ENCODE measurements around the gene VSTM2B. TPM values are rescaled to one million over a fixed set of nuclear protein-coding genes. Genes with fewer than 3 reads are reported as not detected.

The VSTM2B gene
- total RNA-seq, 1 experiment from 2014 or later = not detected

DNA sequence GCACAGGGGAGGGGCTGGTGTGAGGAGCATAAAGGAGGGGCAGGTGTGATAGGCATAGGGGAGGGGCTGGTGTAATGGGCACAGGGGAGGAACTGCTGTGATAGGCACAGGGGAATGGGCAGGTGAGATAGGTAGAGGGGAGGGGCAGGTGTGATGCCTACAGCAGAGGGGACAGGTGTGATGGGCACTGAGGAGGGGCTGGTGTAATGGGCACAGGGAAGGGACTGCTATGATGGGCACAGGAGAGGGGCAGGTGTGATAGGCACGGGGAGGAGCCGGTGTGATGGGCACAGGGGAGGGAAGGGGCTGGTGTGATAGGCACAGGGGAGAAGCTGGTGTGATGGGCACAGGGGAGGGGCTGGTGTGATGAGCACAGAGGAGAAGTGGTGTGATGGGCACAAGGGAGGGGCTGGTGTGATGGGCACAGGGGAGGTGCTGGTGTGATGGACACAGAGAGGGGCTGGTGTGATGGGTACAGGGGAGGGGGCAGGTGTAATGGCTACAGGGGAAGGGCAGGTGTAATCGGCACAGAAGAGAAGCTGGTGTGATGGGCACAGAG lies 40.8 kb downstream of the VSTM2B start:
- no peaks in the 10 kb centered on the region for H3K27me3 ChIP-seq (replicated peaks; ENCODE audit: control insufficient read depth, insufficient read depth, low read length)

GRCh38 chr19:29567366-29567915 lies 41.6 kb downstream of the VSTM2B start:
- Mint-ChIP-seq H3K4me1 (ENCODE audit: low read depth, unreplicated experiment) (no peaks in the 10 kb centered on the region), H3K4me3 (ENCODE audit: unreplicated experiment) (no peak overlapping the region), H3K9me3 (ENCODE audit: unreplicated experiment) (no peaks in the 10 kb centered on the region), H3K27me3 (ENCODE audit: insufficient read depth, unreplicated experiment) (peaks cover 2% of the 10 kb centered on the region), H3K27ac (ENCODE audit: unreplicated experiment) (no peak overlapping the region), H3K36me3 (ENCODE audit: insufficient read depth, unreplicated experiment) (no peaks in the 10 kb centered on the region)
- H3K9me3 ChIP-seq = no peaks in the 10 kb centered on the region
- intact Hi-C loops (cut with micrococcal nuclease; ENCODE audit: unreplicated experiment) = no loop called here
- ChIA-PET CTCF (no interaction called here), POLR2A (no interaction called here)
- H3K27me3 ChIP-seq (replicated peaks; ENCODE audit: control insufficient read depth, insufficient read depth, low read length) = no peaks in the 10 kb centered on the region
- BruUV-seq (replicated peaks) = no TSS peak
- H3K4me3 ChIP-seq (ENCODE audit: low read depth, low read length) = no peak overlapping the region
- no peaks in the 10 kb centered on the region for H3K36me3 ChIP-seq (ENCODE audit: control insufficient read depth, insufficient read depth, low read length)
- no peaks in the 10 kb centered on the region for H3K4me1 ChIP-seq
- DNase-seq = no peak
- TF ChIP-seq, protein P1, sequence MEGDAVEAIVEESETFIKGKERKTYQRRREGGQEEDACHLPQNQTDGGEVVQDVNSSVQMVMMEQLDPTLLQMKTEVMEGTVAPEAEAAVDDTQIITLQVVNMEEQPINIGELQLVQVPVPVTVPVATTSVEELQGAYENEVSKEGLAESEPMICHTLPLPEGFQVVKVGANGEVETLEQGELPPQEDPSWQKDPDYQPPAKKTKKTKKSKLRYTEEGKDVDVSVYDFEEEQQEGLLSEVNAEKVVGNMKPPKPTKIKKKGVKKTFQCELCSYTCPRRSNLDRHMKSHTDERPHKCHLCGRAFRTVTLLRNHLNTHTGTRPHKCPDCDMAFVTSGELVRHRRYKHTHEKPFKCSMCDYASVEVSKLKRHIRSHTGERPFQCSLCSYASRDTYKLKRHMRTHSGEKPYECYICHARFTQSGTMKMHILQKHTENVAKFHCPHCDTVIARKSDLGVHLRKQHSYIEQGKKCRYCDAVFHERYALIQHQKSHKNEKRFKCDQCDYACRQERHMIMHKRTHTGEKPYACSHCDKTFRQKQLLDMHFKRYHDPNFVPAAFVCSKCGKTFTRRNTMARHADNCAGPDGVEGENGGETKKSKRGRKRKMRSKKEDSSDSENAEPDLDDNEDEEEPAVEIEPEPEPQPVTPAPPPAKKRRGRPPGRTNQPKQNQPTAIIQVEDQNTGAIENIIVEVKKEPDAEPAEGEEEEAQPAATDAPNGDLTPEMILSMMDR (IDR thresholded peaks at IDR 0.05; ENCODE audit: insufficient read depth in 1 of 2, low read depth in 1 of 2, low read length in 1 of 2, severe bottlenecking in 1 of 2, unreplicated experiment in 1 of 2) = no peak

More for the DNA sequence above, 40.8 kb downstream of the VSTM2B start:
- no TSS peak for BruUV-seq (replicated peaks)
- H3K4me1 Mint-ChIP-seq (ENCODE audit: low read depth, unreplicated experiment) = no peaks in the 10 kb centered on the region
- Histone ChIP-seq H3K36me3 (ENCODE audit: control insufficient read depth, insufficient read depth, low read length) (no peaks in the 10 kb centered on the region), H3K9me3 (no peaks in the 10 kb centered on the region), H3K4me1 (no peaks in the 10 kb centered on the region), H3K4me3 (ENCODE audit: low read depth, low read length) (no peak overlapping the region)
- TF ChIP-seq, protein P1 (IDR thresholded peaks at IDR 0.05; ENCODE audit: insufficient read depth in 1 of 2, low read depth in 1 of 2, low read length in 1 of 2, severe bottlenecking in 1 of 2, unreplicated experiment in 1 of 2) = no peak
- POLR2A ChIA-PET = no interaction called here
- DNase-seq = no peak
- no peaks in the 10 kb centered on the region for H3K36me3 Mint-ChIP-seq (ENCODE audit: insufficient read depth, unreplicated experiment)
- no peaks in the 10 kb centered on the region for H3K9me3 Mint-ChIP-seq (ENCODE audit: unreplicated experiment)
- H3K27ac Mint-ChIP-seq (ENCODE audit: unreplicated experiment) = no peak overlapping the region
- intact Hi-C loops (cut with micrococcal nuclease; ENCODE audit: unreplicated experiment) = no loop called here
- CTCF ChIA-PET = no interaction called here
- H3K27me3 Mint-ChIP-seq (ENCODE audit: insufficient read depth, unreplicated experiment) = peaks cover 2% of the 10 kb centered on the region
- no peak overlapping the region for H3K4me3 Mint-ChIP-seq (ENCODE audit: unreplicated experiment)

GRCh38 chr19:29568036-29569025 lies 42.5 kb downstream of the VSTM2B start:
- Histone ChIP-seq H3K4me3 (ENCODE audit: low read depth, low read length) (no peak overlapping the region), H3K36me3 (ENCODE audit: control insufficient read depth, insufficient read depth, low read length) (no peaks in the 10 kb centered on the region), H3K9me3 (no peaks in the 10 kb centered on the region), H3K27me3 (replicated peaks; ENCODE audit: control insufficient read depth, insufficient read depth, low read length) (no peaks in the 10 kb centered on the region), H3K4me1 (no peaks in the 10 kb centered on the region)
- POLR2A ChIA-PET = no interaction called here
- intact Hi-C loops (cut with micrococcal nuclease; ENCODE audit: unreplicated experiment) = no loop called here
- CTCF ChIA-PET = no interaction called here
- BruUV-seq (replicated peaks) = no TSS peak
- H3K9me3 Mint-ChIP-seq (ENCODE audit: unreplicated experiment) = no peaks in the 10 kb centered on the region
- DNase-seq = no peak
- no peak overlapping the region for H3K27ac Mint-ChIP-seq (ENCODE audit: unreplicated experiment)
- H3K4me1 Mint-ChIP-seq (ENCODE audit: low read depth, unreplicated experiment) = no peaks in the 10 kb centered on the region
- H3K36me3 Mint-ChIP-seq (ENCODE audit: insufficient read depth, unreplicated experiment) = no peaks in the 10 kb centered on the region
- TF ChIP-seq, protein P1 (IDR thresholded peaks at IDR 0.05; ENCODE audit: insufficient read depth in 1 of 2, low read depth in 1 of 2, low read length in 1 of 2, severe bottlenecking in 1 of 2, unreplicated experiment in 1 of 2) = no peak
- H3K4me3 Mint-ChIP-seq (ENCODE audit: unreplicated experiment) = no peak overlapping the region
- peaks cover 2% of the 10 kb centered on the region for H3K27me3 Mint-ChIP-seq (ENCODE audit: insufficient read depth, unreplicated experiment)

Data from Caco-2 (cell line).